ENCODE data around the gene MAPK10.

DNA sequence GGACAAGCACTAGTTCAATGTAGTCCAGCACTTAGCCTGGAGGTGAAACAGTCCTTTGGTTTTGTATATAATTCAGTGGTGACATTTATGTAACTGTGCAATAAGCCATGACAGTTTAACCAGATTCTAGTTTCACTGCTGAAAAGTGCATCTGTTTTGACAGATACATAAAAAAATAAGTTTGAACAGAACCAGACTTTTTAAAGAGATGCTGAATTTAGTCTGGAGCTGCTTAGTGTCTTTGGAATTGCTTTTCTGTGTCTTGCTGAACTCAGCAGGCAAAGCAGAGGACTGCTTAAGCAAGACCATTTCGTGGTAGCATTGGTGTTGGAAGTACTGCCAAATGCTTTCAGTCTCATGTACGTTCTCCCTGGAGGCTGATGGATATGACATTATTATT lies 393.5 kb downstream of the MAPK10 start:
- TF ChIP-seq, protein P1, sequence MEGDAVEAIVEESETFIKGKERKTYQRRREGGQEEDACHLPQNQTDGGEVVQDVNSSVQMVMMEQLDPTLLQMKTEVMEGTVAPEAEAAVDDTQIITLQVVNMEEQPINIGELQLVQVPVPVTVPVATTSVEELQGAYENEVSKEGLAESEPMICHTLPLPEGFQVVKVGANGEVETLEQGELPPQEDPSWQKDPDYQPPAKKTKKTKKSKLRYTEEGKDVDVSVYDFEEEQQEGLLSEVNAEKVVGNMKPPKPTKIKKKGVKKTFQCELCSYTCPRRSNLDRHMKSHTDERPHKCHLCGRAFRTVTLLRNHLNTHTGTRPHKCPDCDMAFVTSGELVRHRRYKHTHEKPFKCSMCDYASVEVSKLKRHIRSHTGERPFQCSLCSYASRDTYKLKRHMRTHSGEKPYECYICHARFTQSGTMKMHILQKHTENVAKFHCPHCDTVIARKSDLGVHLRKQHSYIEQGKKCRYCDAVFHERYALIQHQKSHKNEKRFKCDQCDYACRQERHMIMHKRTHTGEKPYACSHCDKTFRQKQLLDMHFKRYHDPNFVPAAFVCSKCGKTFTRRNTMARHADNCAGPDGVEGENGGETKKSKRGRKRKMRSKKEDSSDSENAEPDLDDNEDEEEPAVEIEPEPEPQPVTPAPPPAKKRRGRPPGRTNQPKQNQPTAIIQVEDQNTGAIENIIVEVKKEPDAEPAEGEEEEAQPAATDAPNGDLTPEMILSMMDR (conservative IDR thresholded peaks at IDR 0.05; ENCODE audit: low read length): no peak
- TF ChIP-seq EZH2phosphoT487 (IDR thresholded peaks at IDR 0.05; ENCODE audit: borderline replicate concordance): no peak

All from Loucy (cell line).